Progenitor cell of endocrine pancreas (in vitro differentiated cells): ENCODE results near the gene MTHFD1L. TPM values are rescaled to one million over a fixed set of nuclear protein-coding genes. Genes with fewer than 3 reads are reported as not detected.
"Not testable (repeated sequence)": the region's sequence is repeated elsewhere in the genome, so short reads cannot be mapped to it uniquely, and the experiment has no call there.

Source experiments
- DNase-seq: peaks from one replicate; pipeline ENCODE4 v3.0.0; 2021; ENCODE audit warnings: low spot score; ENCODE audit not compliant: unreplicated experiment
- H3K27ac Mint-ChIP-seq: 2 replicates; pipeline ENCODE4 v1.8.0; 2021; ENCODE audit warnings: mild to moderate bottlenecking, moderate library complexity, mixed read lengths
- H3K27me3 Mint-ChIP-seq: 2 replicates; pipeline ENCODE4 v1.8.0; 2021; ENCODE audit warnings: mixed read lengths
- H3K36me3 Mint-ChIP-seq: 2 replicates; pipeline ENCODE4 v1.8.0; 2022; ENCODE audit warnings: mixed read lengths; ENCODE audit not compliant: insufficient read depth
- H3K4me1 Mint-ChIP-seq: 2 replicates; pipeline ENCODE4 v1.8.0; 2021; ENCODE audit warnings: low read depth, mixed read lengths
- H3K4me3 Mint-ChIP-seq: 2 replicates; pipeline ENCODE4 v1.8.0; 2021; ENCODE audit warnings: low read depth, mild to moderate bottlenecking, moderate library complexity, mixed read lengths
- H3K9me3 Mint-ChIP-seq: 2 replicates; pipeline ENCODE4 v1.8.0; 2021; ENCODE audit warnings: low read depth, mixed read lengths
- CTCF ChIP-seq: fragments of 200-600 bp; sonication (generic); IDR thresholded peaks from one replicate; pipeline ENCODE4 v1.5.0; 2021; ENCODE audit warnings: antibody characterized with exemption, mild to moderate bottlenecking; ENCODE audit not compliant: unreplicated experiment
- total RNA-seq: library from RNA; stranded (reverse); gene quantifications from 2 replicates; pipeline ENCODE4 v1.2.1, GENCODE V29; 2021

Gene MTHFD1L
- total RNA-seq, 1 donor from 2014 or later = 37.4 TPM

- H3K4me1 Mint-ChIP-seq = no peaks in the 10 kb centered on the region
- H3K4me3 Mint-ChIP-seq = no peak overlapping the region
- no peak for DNase-seq
Measured at GRCh38 chr6:151075930-151076555, 210.5 kb downstream of the MTHFD1L start.

GRCh38 chr6:151078655-151079054 lies 213.2 kb downstream of the MTHFD1L start:
- peaks cover 13% of the 10 kb centered on the region for H3K9me3 Mint-ChIP-seq
- H3K27me3 Mint-ChIP-seq = no peaks in the 10 kb centered on the region
- no peak overlapping the region for H3K27ac Mint-ChIP-seq
- H3K4me1 Mint-ChIP-seq = no peaks in the 10 kb centered on the region
- H3K36me3 Mint-ChIP-seq = peaks cover 20% of the 10 kb centered on the region
- DNase-seq = no peak
- TF ChIP-seq CTCF = no peak
- H3K4me3 Mint-ChIP-seq = no peak overlapping the region

More at GRCh38 chr6:151075930-151076555, 210.5 kb downstream of the MTHFD1L start:
- no peaks in the 10 kb centered on the region for H3K27me3 Mint-ChIP-seq
- TF ChIP-seq CTCF = no peak
- H3K27ac Mint-ChIP-seq = peak overlapping the region; percentile 90
- H3K36me3 Mint-ChIP-seq = peaks cover 20% of the 10 kb centered on the region
- peaks cover 13% of the 10 kb centered on the region for H3K9me3 Mint-ChIP-seq

- no peaks in the 10 kb centered on the region for H3K27me3 Mint-ChIP-seq
- no peaks in the 10 kb centered on the region for H3K4me1 Mint-ChIP-seq
- peaks cover 4% of the 10 kb centered on the region for H3K9me3 Mint-ChIP-seq
- peaks cover 9% of the 10 kb centered on the region for H3K36me3 Mint-ChIP-seq
- no peak overlapping the region for H3K27ac Mint-ChIP-seq
- no peak overlapping the region for H3K4me3 Mint-ChIP-seq
- TF ChIP-seq CTCF = no peak
- no peak for DNase-seq
Measured at GRCh38 chr6:151081656-151082055, 216.2 kb downstream of the MTHFD1L start.

- DNase-seq = no peak
- no peak for TF ChIP-seq CTCF
- H3K4me3 Mint-ChIP-seq = no peak overlapping the region
- no peak overlapping the region for H3K27ac Mint-ChIP-seq
- no peaks in the 10 kb centered on the region for H3K4me1 Mint-ChIP-seq
- H3K9me3 Mint-ChIP-seq = peaks cover 1% of the 10 kb centered on the region
- H3K27me3 Mint-ChIP-seq = no peaks in the 10 kb centered on the region
- peaks cover 7% of the 10 kb centered on the region for H3K36me3 Mint-ChIP-seq
Measured at GRCh38 chr6:151082079-151082478, 216.6 kb downstream of the MTHFD1L start.

GRCh38 chr6:151084275-151084674 lies 218.8 kb downstream of the MTHFD1L start:
- no peak for DNase-seq
- Mint-ChIP-seq H3K27ac (no peak overlapping the region), H3K4me1 (peaks cover 10% of the 10 kb centered on the region), H3K27me3 (no peaks in the 10 kb centered on the region), H3K4me3 (no peak overlapping the region), H3K9me3 (no peaks in the 10 kb centered on the region), H3K36me3 (peaks cover 2% of the 10 kb centered on the region)
- TF ChIP-seq CTCF = no peak

GRCh38 chr6:151087055-151087454 lies 221.6 kb downstream of the MTHFD1L start:
- H3K4me3 Mint-ChIP-seq, DNase-seq, H3K36me3 Mint-ChIP-seq, H3K27ac Mint-ChIP-seq, H3K27me3 Mint-ChIP-seq, H3K9me3 Mint-ChIP-seq: not testable (repeated sequence)
- peaks cover 16% of the 10 kb centered on the region for H3K4me1 Mint-ChIP-seq
